Activated CD4-positive, alpha-beta memory T cell treated with anti-CD3 and anti-CD28 coated beads, Interleukin-2, amount 10 ng/mL, durations not matched to agents 7 days and 5 days (primary cell): ENCODE results near the gene SESTD1. TPM values are rescaled to one million over a fixed set of nuclear protein-coding genes. Genes with fewer than 3 reads are reported as not detected.

Experiments
- CTCF ChIA-PET: fragments of 350-600 bp; sonication (Branson Sonifier 250); formaldehyde crosslinking; loops from one replicate; lab custom pipeline; 2021; ENCODE audit warnings: antibody characterized with exemption, inconsistent platforms; lab: Charles Lee
- POLR2A ChIA-PET: fragments of 350-600 bp; sonication (Branson Sonifier 250); formaldehyde crosslinking; loops from one replicate; lab custom pipeline; 2021; ENCODE audit warnings: antibody characterized with exemption; lab: Charles Lee
- DNase-seq: peaks from one replicate; pipeline ENCODE4 v3.0.0-alpha.2; 2020
- H3K27ac Mint-ChIP-seq: one replicate; pipeline ENCODE4 v1.8.0; 2021; ENCODE audit warnings: mild to moderate bottlenecking, mixed read lengths
- H3K27me3 Mint-ChIP-seq: one replicate; pipeline ENCODE4 v1.8.0; 2021; ENCODE audit warnings: mixed read lengths
- H3K36me3 Mint-ChIP-seq: one replicate; pipeline ENCODE4 v1.8.0; 2021; ENCODE audit warnings: low read depth, mixed read lengths
- H3K4me1 Mint-ChIP-seq: one replicate; pipeline ENCODE4 v1.8.0; 2021; ENCODE audit warnings: mixed read lengths
- H3K4me3 Mint-ChIP-seq: one replicate; pipeline ENCODE4 v1.8.0; 2021; ENCODE audit warnings: mild to moderate bottlenecking, mixed read lengths
- H3K9me3 Mint-ChIP-seq: one replicate; pipeline ENCODE4 v1.8.0; 2021; ENCODE audit warnings: mixed read lengths
- total RNA-seq, 2 experiments: library from RNA; stranded (reverse); gene quantifications; one replicate each; pipeline ENCODE4 v1.2.3, GENCODE V29; 2021

SESTD1 gene
- total RNA-seq, 2 experiments from 2014 or later: 13.8 to 14.7 TPM

DNA sequence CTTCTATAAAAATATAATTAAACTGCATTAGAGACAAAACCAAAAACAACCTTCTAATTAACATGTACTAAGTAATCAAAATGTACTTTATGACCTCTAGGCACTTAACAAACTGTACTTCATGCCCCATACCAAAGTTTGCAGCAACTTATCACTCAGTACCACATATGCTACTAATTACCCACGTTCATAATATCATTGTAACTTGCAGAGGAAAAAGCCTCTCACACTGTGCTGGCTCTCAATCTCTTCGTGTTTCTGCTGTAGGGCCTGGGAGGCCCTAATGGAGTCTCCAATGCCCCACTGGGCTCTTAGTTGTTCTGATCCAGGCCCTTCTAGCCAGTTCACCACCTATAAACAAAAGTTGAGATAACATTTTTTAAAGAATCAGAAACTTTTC is 132.6 kb downstream of the SESTD1 start:
- DNase-seq: no peak
- Mint-ChIP-seq H3K27ac (no peak overlapping the region), H3K27me3 (no peaks in the 10 kb centered on the region), H3K36me3 (no peaks in the 10 kb centered on the region), H3K4me3 (no peak overlapping the region), H3K4me1 (no peaks in the 10 kb centered on the region), H3K9me3 (no peaks in the 10 kb centered on the region)
- CTCF ChIA-PET: interaction anchor here (1.4 kb wide), 1 partner anchor 371 kb away, joined by 3 read pairs; no protein-coding TSS in a partner anchor
- POLR2A ChIA-PET: no interaction called here

DNA sequence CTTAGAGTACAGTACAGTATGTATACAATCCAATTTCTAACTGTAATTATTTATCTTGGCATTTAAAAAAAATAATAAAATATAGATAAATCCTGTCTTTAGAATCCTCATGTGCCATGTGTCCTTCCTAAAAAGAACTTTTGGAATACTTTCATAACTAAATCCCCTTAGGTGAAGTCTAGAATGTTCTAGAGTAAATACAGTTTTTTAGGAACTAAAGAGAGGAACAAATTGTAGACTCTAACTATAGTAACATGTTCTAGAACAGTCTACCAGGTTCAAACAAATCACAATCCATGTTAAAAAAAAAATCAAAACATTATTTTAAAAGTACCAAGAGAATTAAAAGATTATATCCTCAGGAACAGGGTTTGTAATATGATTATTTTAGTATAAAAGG is 134.1 kb downstream of the SESTD1 start:
- Mint-ChIP-seq H3K27me3 (no peaks in the 10 kb centered on the region), H3K4me1 (no peaks in the 10 kb centered on the region), H3K27ac (no peak overlapping the region), H3K9me3 (no peaks in the 10 kb centered on the region), H3K36me3 (no peaks in the 10 kb centered on the region), H3K4me3 (no peak overlapping the region)
- CTCF ChIA-PET: interaction anchor here (1.5 to 2.7 kb wide), 9 partner anchors 11 to 369 kb away, joined by 3 to 14 read pairs (median 10); no protein-coding TSS in a partner anchor
- POLR2A ChIA-PET: no interaction called here
- DNase-seq: no peak

DNA sequence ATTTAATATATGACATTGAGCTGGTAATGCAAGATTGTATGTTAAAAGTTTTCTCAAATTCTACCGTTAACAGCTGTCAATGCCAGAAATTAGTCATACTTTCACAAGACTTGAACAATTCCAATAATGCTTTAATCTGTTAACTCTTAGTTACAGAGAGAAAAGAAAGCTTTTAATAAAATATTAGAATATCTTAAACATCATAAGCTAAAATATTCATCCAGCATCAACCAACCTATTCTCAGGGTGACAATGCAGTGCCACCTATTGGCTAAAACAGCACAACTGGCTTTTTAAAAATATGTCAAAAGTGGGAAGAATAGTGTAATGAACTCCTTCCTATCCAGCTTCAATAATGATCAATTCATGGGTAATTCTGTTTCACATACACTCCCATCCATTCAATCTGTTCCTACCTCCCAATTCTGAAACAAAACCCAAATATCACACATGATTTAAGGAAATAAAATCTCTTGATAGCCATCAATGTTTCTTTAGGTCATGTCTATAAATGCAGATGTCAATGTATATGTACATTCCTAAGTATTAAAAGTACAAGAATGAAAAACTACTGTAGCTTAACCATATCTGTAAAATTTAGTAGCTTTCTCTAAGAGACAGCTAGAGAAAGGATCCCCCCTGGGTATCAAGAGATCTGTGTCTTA is 134.9 kb downstream of the SESTD1 start:
- Mint-ChIP-seq H3K36me3 (no peaks in the 10 kb centered on the region), H3K4me3 (no peak overlapping the region), H3K4me1 (no peaks in the 10 kb centered on the region), H3K27ac (no peak overlapping the region), H3K27me3 (no peaks in the 10 kb centered on the region), H3K9me3 (no peaks in the 10 kb centered on the region)
- DNase-seq: no peak
- CTCF ChIA-PET: interaction anchor here (0.6 to 2.7 kb wide), 24 partner anchors 9 to 368 kb away, joined by 3 to 14 read pairs (median 4); no protein-coding TSS in a partner anchor
- POLR2A ChIA-PET: no interaction called here

DNA sequence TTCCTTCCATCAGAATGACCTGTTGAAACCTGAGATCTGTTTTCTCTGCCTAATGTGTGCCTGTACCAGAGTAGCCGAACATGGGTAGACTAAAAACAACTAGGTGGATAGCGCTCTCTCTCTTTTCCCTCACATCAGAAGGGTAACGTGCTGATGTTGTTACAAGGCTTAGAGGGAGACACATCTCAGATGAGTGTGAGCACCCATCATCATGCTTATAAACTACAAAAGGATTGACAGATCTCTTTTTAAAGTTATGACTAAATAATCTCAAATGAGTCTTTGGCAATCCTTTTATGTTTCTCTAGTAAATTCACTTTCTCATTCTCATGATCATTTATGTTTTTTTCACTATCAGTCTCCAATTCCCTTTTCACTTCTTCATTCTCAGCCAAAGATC is 139.2 kb downstream of the SESTD1 start:
- no peaks in the 10 kb centered on the region for H3K9me3 Mint-ChIP-seq
- H3K4me3 Mint-ChIP-seq: no peak overlapping the region
- ChIA-PET CTCF (no interaction called here), POLR2A (no interaction called here)
- H3K27ac Mint-ChIP-seq: no peak overlapping the region
- H3K36me3 Mint-ChIP-seq: peaks cover 5% of the 10 kb centered on the region
- no peaks in the 10 kb centered on the region for H3K4me1 Mint-ChIP-seq
- DNase-seq: no peak
- no peaks in the 10 kb centered on the region for H3K27me3 Mint-ChIP-seq

DNA sequence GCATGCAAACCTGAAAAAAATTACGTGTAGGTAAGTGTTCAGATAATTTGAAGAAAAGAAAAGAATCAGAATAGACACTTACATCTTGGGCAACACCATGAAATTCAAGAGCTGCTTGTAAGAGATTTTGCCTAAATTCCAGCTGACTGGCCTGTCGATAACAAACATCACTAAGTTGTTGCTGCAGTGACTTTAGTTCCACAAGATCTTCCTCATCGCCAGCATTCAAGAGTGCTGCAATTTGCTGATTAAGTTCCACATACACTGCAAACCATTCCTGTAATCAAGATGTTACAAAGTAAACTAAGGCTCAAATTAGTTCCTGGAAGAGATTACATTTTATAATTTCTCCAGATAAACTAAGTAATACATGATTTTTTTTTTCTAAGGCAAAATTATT is 140.3 kb downstream of the SESTD1 start:
- H3K9me3 Mint-ChIP-seq: no peaks in the 10 kb centered on the region
- ChIA-PET POLR2A (no interaction called here), CTCF (no interaction called here)
- H3K27ac Mint-ChIP-seq: no peak overlapping the region
- no peaks in the 10 kb centered on the region for H3K4me1 Mint-ChIP-seq
- DNase-seq: no peak
- peaks cover 6% of the 10 kb centered on the region for H3K36me3 Mint-ChIP-seq
- no peaks in the 10 kb centered on the region for H3K27me3 Mint-ChIP-seq
- no peak overlapping the region for H3K4me3 Mint-ChIP-seq

DNA sequence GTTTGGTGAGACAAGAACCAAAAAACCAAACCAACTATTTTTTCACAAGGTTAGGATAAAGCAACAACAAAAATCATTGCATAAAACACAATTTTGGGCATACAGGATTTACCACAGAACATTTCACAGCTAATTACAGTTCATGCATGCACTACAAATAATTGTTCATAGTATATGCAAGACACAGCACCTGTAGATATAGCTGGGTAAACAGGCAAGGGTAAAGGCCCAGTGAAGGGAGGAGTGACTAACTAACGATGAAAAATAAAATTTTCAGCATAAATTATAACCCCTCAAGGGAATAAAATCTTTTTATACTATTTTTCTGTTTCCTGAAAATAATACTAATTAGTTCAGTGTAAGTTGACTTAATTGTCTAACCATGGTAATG is 141.4 kb downstream of the SESTD1 start:
- H3K4me3 Mint-ChIP-seq: no peak overlapping the region
- H3K36me3 Mint-ChIP-seq: peaks cover 6% of the 10 kb centered on the region
- no peak for DNase-seq
- H3K4me1 Mint-ChIP-seq: no peaks in the 10 kb centered on the region
- ChIA-PET POLR2A (no interaction called here), CTCF (no interaction called here)
- no peaks in the 10 kb centered on the region for H3K9me3 Mint-ChIP-seq
- H3K27ac Mint-ChIP-seq: no peak overlapping the region
- no peaks in the 10 kb centered on the region for H3K27me3 Mint-ChIP-seq

DNA sequence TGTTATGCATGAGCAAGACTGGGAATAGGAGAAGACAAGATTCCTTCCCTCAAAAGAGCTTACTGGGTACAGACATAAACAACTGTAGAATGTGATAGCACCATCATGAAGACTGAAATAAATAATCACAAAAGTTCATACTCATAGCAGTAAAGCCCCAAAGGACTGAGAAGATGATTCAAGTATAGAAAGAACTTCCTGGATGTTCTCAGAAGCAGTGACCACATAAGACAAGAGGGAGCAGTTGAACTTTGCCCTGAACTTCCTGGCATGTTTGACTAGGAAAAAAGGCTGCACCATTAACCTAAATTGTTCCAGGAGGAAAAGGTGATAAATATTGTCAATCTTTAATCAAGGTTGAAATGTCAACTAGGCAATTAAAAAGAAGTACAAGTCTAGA is 156.9 kb downstream of the SESTD1 start:
- no peak for DNase-seq
- Mint-ChIP-seq H3K4me3 (no peak overlapping the region), H3K27me3 (no peaks in the 10 kb centered on the region), H3K36me3 (peaks cover 13% of the 10 kb centered on the region), H3K27ac (peak overlapping the region; percentile 48), H3K9me3 (no peaks in the 10 kb centered on the region), H3K4me1 (peaks cover 25% of the 10 kb centered on the region)
- ChIA-PET POLR2A (no interaction called here), CTCF (no interaction called here)

DNA sequence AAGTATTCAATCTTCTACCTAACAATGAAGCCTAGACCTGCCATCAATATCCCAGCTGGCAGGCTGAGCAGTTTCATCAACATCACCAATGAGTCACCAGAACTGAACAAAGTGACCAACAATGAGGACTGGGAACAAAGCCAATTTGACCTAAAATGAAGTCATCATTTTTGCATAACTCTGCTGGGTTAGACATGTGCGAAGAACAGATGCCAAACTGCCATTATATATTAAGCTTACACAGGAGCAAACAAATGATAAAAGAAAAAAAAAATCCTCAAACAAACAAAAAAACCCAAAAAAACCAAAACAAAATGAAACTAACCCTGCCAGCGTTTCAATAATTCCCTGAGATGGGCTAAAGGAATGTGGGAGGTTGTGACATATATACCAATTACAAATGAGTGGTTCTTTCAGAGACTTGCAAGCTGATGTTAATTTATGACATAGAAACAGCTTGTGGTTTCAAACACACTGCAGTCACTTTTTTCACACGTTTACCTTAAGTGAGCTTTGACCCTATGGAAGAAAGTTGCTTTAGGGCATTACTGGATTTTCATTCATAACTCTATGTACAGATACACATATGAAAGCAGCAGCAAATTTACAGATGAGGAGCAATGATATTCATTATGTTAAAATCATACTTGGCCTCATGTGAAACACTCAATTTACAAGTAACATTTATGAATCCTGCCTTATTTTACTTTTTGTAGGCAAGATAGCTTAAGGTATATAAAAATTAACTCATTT is 157.8 kb downstream of the SESTD1 start:
- H3K4me1 Mint-ChIP-seq: peaks cover 25% of the 10 kb centered on the region
- no peaks in the 10 kb centered on the region for H3K9me3 Mint-ChIP-seq
- H3K4me3 Mint-ChIP-seq: no peak overlapping the region
- H3K27me3 Mint-ChIP-seq: no peaks in the 10 kb centered on the region
- peak overlapping the region; percentile 64 for H3K27ac Mint-ChIP-seq
- peaks cover 8% of the 10 kb centered on the region for H3K36me3 Mint-ChIP-seq
- ChIA-PET CTCF (interaction anchor here (1.1 to 2.2 kb wide), 3 partner anchors 11 to 87 kb away, joined by 4 to 6 read pairs (median 6); no protein-coding TSS in a partner anchor), POLR2A (no interaction called here)
- DNase-seq: no peak

DNA sequence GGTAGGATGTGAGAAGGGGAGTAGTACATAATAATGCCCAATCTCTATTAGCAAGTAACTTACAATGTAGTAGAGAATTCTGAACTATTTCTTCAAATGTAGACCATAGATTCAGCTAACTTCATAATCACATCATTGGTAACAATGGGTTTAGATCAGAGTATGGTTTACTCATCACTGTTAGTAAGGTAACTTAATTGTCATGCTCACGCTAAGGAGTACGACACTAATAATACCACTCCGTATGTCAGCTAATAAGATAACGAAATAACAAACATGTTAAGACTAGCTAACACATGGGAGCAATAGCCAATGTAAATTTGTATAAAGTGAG is 158.3 kb downstream of the SESTD1 start:
- no peak overlapping the region for H3K27ac Mint-ChIP-seq
- H3K9me3 Mint-ChIP-seq: no peaks in the 10 kb centered on the region
- H3K4me3 Mint-ChIP-seq: no peak overlapping the region
- H3K36me3 Mint-ChIP-seq: peaks cover 7% of the 10 kb centered on the region
- no peak for DNase-seq
- no peaks in the 10 kb centered on the region for H3K27me3 Mint-ChIP-seq
- peaks cover 25% of the 10 kb centered on the region for H3K4me1 Mint-ChIP-seq
- POLR2A ChIA-PET: no interaction called here
- CTCF ChIA-PET: interaction anchor here (1.1 to 2.2 kb wide), 3 partner anchors 12 to 86 kb away, joined by 4 to 6 read pairs (median 6); no protein-coding TSS in a partner anchor

DNA sequence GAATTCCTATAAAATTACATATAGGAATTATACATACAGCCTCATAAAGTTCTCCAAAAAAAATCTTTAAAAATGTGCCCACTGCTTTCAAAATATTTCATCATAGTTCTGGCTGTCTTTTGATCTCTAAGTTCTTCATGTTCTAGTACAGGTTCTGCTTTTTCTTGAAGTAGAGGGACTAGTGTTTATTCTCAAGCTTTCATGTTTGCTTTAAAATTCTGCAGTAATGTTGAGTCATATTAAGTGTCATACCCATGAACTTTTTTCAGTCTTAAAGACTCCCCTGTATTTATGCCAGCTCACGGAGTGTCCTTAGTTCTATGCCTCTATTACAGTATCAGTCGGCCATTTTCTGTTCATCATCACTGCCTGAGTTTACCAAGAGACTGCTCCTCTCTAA is 159.9 kb downstream of the SESTD1 start:
- ChIA-PET CTCF (interaction anchor here (2.2 kb wide), 1 partner anchor 14 kb away, joined by 6 read pairs; no protein-coding TSS in a partner anchor), POLR2A (no interaction called here)
- Mint-ChIP-seq H3K36me3 (peaks cover 7% of the 10 kb centered on the region), H3K4me1 (peaks cover 25% of the 10 kb centered on the region), H3K27ac (no peak overlapping the region), H3K9me3 (no peaks in the 10 kb centered on the region), H3K27me3 (no peaks in the 10 kb centered on the region), H3K4me3 (no peak overlapping the region)
- no peak for DNase-seq

DNA sequence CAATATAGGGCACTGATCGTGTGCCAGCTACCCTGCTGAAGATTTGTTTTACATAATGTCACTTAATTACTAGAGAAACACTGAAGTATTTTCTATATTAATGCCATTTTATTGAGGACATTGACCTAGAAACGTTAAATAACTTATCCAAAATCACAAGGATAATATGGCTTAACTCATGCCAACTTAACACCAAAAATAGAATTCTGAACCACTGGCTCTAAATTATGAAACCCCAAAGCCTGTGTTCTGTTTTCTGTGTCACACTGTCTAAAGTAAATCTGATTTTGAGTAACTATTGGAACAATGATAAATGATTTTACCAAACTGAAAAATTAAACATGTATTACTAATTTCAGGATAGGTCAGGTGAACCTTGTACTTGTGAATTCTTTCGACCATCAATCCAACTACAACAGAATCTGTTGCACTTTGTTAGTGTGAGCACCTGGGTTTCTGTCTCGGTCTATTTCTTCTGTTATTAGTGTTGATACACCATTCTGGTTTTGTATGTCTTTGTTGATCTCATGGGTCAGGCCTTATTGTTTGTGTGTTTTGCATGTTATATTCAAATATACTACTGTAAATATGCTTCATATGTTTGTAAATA is 166.4 kb downstream of the SESTD1 start:
- no peak overlapping the region for H3K4me3 Mint-ChIP-seq
- H3K36me3 Mint-ChIP-seq: no peaks in the 10 kb centered on the region
- no peaks in the 10 kb centered on the region for H3K9me3 Mint-ChIP-seq
- peaks cover 16% of the 10 kb centered on the region for H3K4me1 Mint-ChIP-seq
- no peaks in the 10 kb centered on the region for H3K27me3 Mint-ChIP-seq
- CTCF ChIA-PET: no interaction called here
- POLR2A ChIA-PET: no interaction called here
- DNase-seq: no peak
- H3K27ac Mint-ChIP-seq: no peak overlapping the region

DNA sequence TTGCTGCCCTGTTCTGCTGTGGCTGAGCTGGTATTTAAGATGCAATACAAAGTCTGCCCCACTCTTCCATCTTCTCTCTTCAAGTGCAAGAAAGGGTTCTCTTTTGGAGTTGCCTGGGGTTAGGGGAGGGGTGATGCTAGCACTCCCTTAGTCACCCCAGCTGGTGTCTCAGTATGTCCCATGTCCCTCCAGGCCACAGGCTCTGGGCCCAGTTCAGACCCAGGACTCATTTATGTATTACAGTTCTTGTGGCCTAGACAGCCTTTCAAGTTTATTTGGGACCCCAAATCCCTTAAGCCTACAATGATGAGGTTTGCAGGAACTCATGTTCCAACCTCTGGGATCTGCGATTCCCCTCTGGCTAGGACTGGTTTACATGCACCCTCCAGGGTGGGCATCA is 167.5 kb downstream of the SESTD1 start:
- H3K9me3 Mint-ChIP-seq: no peaks in the 10 kb centered on the region
- POLR2A ChIA-PET: no interaction called here
- H3K36me3 Mint-ChIP-seq: no peaks in the 10 kb centered on the region
- no peaks in the 10 kb centered on the region for H3K27me3 Mint-ChIP-seq
- H3K4me3 Mint-ChIP-seq: no peak overlapping the region
- no peak for DNase-seq
- no peak overlapping the region for H3K27ac Mint-ChIP-seq
- CTCF ChIA-PET: no interaction called here
- peaks cover 16% of the 10 kb centered on the region for H3K4me1 Mint-ChIP-seq

DNA sequence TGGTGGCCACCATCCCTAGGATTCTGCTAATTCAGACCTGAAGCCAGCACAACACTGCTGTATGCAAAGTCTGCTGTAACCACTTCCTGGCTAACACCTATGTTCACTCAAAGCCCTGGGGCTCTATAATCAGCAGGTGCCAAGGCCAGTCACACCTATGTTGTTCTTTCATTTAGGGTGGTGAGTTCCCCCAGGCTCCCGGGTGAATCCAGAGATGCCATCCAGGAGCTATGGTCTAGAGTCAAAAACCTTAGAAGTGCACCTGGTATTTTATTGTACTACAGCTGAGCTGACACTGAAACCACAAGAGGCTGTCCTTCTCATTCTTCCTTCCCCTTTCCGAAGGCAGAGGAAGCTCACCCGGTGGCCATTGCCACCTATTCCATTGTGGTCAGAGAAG is 168.5 kb downstream of the SESTD1 start:
- Mint-ChIP-seq H3K4me3 (no peak overlapping the region), H3K27me3 (no peaks in the 10 kb centered on the region), H3K4me1 (peaks cover 16% of the 10 kb centered on the region), H3K27ac (no peak overlapping the region), H3K9me3 (peaks cover 2% of the 10 kb centered on the region), H3K36me3 (no peaks in the 10 kb centered on the region)
- POLR2A ChIA-PET: no interaction called here
- peak; percentile 27 for DNase-seq
- CTCF ChIA-PET: no interaction called here
